Activated naive CD4-positive, alpha-beta T cell treated with anti-CD3 and anti-CD28 coated beads, Interleukin-2, amount 10 ng/mL, durations not matched to agents 7 days and 5 days (primary cell): Measurements from ENCODE around the gene CCSER2.

Experiments
- CTCF ChIA-PET: fragments of 350-600 bp; sonication (Branson Sonifier 250); formaldehyde crosslinking; loops from one replicate; lab custom pipeline; 2021; ENCODE audit warnings: antibody characterized with exemption; lab: Charles Lee
- DNase-seq: peaks from one replicate; pipeline ENCODE4 v3.0.0-alpha.2; 2020
- H3K27ac Mint-ChIP-seq: one replicate; pipeline ENCODE4 v1.8.0; 2021; ENCODE audit warnings: mild to moderate bottlenecking, moderate library complexity, mixed read lengths
- H3K27me3 Mint-ChIP-seq: one replicate; pipeline ENCODE4 v1.8.0; 2021; ENCODE audit warnings: mild to moderate bottlenecking, mixed read lengths
- H3K36me3 Mint-ChIP-seq: one replicate; pipeline ENCODE4 v1.8.0; 2021; ENCODE audit warnings: mixed read lengths
- H3K4me1 Mint-ChIP-seq: one replicate; pipeline ENCODE4 v1.8.0; 2021; ENCODE audit warnings: mixed read lengths
- H3K4me3 Mint-ChIP-seq: one replicate; pipeline ENCODE4 v1.8.0; 2021; ENCODE audit warnings: mild to moderate bottlenecking, moderate library complexity, mixed read lengths
- H3K9me3 Mint-ChIP-seq: one replicate; pipeline ENCODE4 v1.8.0; 2021; ENCODE audit warnings: mixed read lengths

CCSER2 gene

GRCh38 chr10:84537447-84537931 is 209.1 kb downstream of the CCSER2 start:
- H3K4me3 Mint-ChIP-seq, result no peak overlapping the region
- H3K4me1 Mint-ChIP-seq, result peaks cover 16% of the 10 kb centered on the region
- peak; percentile 32 for DNase-seq
- CTCF ChIA-PET, result interaction anchor here (0.7 to 10.4 kb wide), 35 partner anchors 9 to 363 kb away, joined by 3 to 333 read pairs (median 5); no protein-coding TSS in a partner anchor
- H3K9me3 Mint-ChIP-seq, result no peaks in the 10 kb centered on the region
- H3K27me3 Mint-ChIP-seq, result peaks cover 39% of the 10 kb centered on the region
- no peaks in the 10 kb centered on the region for H3K36me3 Mint-ChIP-seq
- no peak overlapping the region for H3K27ac Mint-ChIP-seq

DNA sequence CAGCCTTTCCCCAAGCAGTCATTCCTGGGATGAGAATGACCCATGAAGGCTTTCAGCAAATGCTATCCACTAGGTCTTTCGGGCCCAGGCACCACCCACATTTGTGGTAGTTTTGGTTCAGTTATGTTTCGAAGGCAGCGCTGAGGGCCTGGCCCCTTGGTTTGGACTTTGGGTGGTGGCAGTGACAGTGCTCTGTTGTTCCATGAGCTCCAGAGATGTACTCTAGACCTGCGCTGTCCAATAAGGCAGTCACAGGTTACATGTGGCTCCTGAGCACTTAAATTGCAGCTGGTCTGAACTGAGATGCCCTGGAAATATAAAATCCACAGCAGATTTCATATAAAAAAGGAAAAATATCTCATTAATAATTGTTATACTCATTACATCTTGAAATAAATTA is 209.6 kb downstream of the CCSER2 start:
- no peak overlapping the region for H3K4me3 Mint-ChIP-seq
- H3K4me1 Mint-ChIP-seq, result peaks cover 16% of the 10 kb centered on the region
- CTCF ChIA-PET, result interaction anchor here (0.7 to 10.4 kb wide), 24 partner anchors 12 to 364 kb away, joined by 3 to 333 read pairs (median 5); no protein-coding TSS in a partner anchor
- H3K36me3 Mint-ChIP-seq, result no peaks in the 10 kb centered on the region
- H3K27me3 Mint-ChIP-seq, result peaks cover 44% of the 10 kb centered on the region
- no peaks in the 10 kb centered on the region for H3K9me3 Mint-ChIP-seq
- H3K27ac Mint-ChIP-seq, result no peak overlapping the region
- no peak for DNase-seq

DNA sequence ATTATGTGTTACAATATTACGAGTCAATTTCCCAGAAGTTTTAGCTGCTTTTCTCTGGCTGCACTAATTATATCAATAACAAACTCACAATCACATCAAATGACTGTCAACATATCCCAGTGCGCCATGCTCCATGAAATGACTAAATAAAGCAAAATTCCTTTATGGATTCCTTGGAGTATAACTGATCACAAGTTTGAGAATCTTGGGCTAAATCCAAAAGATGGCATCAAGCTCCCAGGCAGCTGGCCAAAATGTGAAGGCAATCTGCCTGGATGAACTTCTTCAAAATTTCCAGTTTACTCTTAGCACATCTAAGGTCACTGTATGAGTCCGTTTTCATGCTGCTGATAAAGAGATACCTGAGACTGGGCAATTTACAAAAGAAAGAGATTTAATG is 210.8 kb downstream of the CCSER2 start:
- DNase-seq, result no peak
- Mint-ChIP-seq H3K9me3 (no peaks in the 10 kb centered on the region), H3K27me3 (peaks cover 54% of the 10 kb centered on the region), H3K4me1 (peaks cover 16% of the 10 kb centered on the region), H3K36me3 (no peaks in the 10 kb centered on the region), H3K27ac (no peak overlapping the region), H3K4me3 (no peak overlapping the region)
- CTCF ChIA-PET, result interaction anchor here (0.8 to 10.4 kb wide), 10 partner anchors 9 to 285 kb away, joined by 3 to 333 read pairs (median 4); no protein-coding TSS in a partner anchor

- H3K27me3 Mint-ChIP-seq, result peaks cover 59% of the 10 kb centered on the region
- H3K4me3 Mint-ChIP-seq, result no peak overlapping the region
- no peak overlapping the region for H3K27ac Mint-ChIP-seq
Observed at GRCh38 chr10:84540022-84540616, 211.7 kb downstream of the CCSER2 start.

DNA sequence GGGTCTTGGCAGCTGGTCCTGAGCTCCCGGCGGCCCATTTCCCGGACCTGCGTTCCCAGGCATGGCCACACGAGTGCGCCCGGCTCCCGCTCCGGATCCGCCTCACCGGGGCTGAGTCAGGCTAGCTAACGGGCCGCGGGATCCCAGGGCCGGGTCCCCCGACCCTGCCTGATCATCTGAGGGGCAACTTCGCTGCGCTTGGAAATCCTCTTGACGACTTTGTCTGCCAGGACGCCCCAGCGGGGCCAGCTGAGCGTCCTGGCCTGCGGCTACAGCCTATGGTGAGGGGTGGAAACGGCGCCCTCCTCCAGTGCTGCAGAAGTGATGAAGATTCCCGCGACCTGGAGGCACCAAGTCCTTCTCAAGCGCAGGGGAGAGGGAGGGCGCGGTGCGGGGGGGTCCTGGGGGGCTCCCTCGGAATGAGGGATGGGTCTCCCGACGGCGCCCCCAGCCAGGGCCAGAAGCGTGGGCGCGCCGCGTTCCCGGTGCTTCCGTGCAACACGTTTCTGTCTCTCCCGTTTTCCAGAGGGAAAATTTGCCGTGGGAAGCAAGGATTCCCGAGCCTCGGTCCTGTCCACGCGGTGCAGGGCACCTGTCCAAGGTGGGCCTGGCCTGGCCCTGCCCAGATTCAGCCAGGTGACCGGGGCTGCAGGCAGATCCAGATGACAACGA is 212.4 kb downstream of the CCSER2 start:
- peak overlapping the region; percentile 16 for H3K4me3 Mint-ChIP-seq
- DNase-seq, result peak; percentile 75
- H3K4me1 Mint-ChIP-seq, result peaks cover 11% of the 10 kb centered on the region
- CTCF ChIA-PET, result interaction anchor here (0.6 to 10.4 kb wide), 10 partner anchors 8 to 284 kb away, joined by 3 to 333 read pairs (median 6); no protein-coding TSS in a partner anchor
- H3K27ac Mint-ChIP-seq, result no peak overlapping the region
- H3K9me3 Mint-ChIP-seq, result no peaks in the 10 kb centered on the region
- peaks cover 59% of the 10 kb centered on the region for H3K27me3 Mint-ChIP-seq
- no peaks in the 10 kb centered on the region for H3K36me3 Mint-ChIP-seq

More at GRCh38 chr10:84540022-84540616, 211.7 kb downstream of the CCSER2 start:
- Mint-ChIP-seq H3K36me3 (no peaks in the 10 kb centered on the region), H3K9me3 (no peaks in the 10 kb centered on the region), H3K4me1 (peaks cover 11% of the 10 kb centered on the region)
- DNase-seq, result no peak
- CTCF ChIA-PET, result interaction anchor here (0.6 to 10.4 kb wide), 12 partner anchors 8 to 283 kb away, joined by 3 to 333 read pairs (median 6); no protein-coding TSS in a partner anchor

- Mint-ChIP-seq H3K27ac (no peak overlapping the region), H3K27me3 (peaks cover 61% of the 10 kb centered on the region), H3K9me3 (no peaks in the 10 kb centered on the region)
Observed at GRCh38 chr10:84541289-84541637, 212.9 kb downstream of the CCSER2 start.

DNA sequence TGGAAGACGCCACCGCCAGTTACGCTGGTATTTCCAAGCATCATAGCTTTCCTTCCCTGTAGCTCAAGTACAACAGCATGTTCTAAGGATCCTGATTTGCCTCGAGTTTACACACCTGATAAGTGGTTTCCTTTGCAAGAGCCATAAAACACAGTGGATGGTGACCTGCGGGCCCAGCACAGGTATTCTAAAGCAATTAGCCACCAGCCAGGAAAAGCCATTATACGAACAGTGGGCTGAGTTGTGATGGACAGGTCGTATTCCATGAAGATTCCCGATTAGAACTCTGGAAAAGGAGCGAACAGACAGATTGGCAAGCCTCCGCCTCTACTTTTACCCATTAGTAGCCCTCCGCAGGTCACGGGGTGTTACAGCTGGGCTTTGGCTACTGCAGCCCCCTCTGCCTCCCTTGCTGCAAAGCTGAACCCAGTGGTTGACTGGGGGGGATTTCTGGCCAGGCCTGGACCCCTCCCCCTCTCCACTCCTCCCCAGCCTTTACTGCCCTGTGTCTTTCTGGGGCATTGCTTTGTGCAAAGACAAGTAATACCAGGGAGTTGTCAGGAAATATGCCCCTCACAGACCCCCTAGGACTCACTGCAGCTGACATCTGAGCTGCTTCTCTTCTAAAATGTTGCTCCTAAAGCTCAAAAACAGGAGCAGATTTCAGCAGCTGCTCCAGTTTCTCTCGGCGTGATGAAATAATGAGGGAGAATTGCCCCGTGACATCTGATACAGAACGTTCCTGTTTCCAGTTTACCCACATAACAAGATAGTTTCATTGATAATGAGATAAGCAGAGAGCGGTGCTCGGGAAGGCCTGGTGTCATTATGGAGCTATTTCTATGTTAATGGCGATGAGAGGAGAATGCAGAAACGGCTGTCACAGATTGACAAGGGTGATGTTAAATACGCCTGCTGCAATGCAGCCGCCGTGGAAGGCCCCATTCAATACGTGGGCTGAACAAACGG is 214.4 kb downstream of the CCSER2 start:
- no peak for DNase-seq
- no peak overlapping the region for H3K4me3 Mint-ChIP-seq
- H3K27ac Mint-ChIP-seq, result no peak overlapping the region
- CTCF ChIA-PET, result interaction anchor here (0.7 to 10.4 kb wide), 2 partner anchors 11 to 278 kb away, joined by 3 to 333 read pairs; no protein-coding TSS in a partner anchor
- no peaks in the 10 kb centered on the region for H3K9me3 Mint-ChIP-seq
- peaks cover 66% of the 10 kb centered on the region for H3K27me3 Mint-ChIP-seq
- H3K36me3 Mint-ChIP-seq, result no peaks in the 10 kb centered on the region
- peaks cover 6% of the 10 kb centered on the region for H3K4me1 Mint-ChIP-seq

More at GRCh38 chr10:84541289-84541637, 212.9 kb downstream of the CCSER2 start:
- no peaks in the 10 kb centered on the region for H3K36me3 Mint-ChIP-seq
- H3K4me3 Mint-ChIP-seq, result peak overlapping the region; percentile 16
- H3K4me1 Mint-ChIP-seq, result peaks cover 11% of the 10 kb centered on the region
- CTCF ChIA-PET, result interaction anchor here (0.7 to 10.4 kb wide), 7 partner anchors 8 to 285 kb away, joined by 3 to 333 read pairs (median 6); no protein-coding TSS in a partner anchor
- DNase-seq, result no peak

DNA sequence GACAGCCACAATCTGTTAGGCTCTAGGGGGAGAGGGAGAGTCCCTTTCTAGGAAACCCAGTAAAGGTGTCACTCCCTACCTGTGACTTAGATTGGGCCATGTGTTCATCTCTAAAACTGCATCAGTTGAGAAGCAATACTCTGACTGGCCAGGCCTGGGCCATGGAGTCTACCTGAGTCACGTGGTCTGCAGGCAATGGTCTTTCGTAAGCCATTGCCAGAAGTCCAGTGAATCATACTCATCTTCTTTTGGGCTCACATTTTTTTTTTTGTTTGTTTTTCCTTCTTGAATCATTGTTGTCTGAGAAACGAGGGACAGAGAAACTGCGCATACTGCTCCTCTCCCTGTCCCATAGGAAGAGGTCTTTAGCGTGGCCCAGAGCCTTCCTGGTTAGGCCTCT is 215.6 kb downstream of the CCSER2 start:
- H3K4me1 Mint-ChIP-seq, result peaks cover 6% of the 10 kb centered on the region
- DNase-seq, result no peak
- H3K36me3 Mint-ChIP-seq, result no peaks in the 10 kb centered on the region
- no peak overlapping the region for H3K4me3 Mint-ChIP-seq
- CTCF ChIA-PET, result no interaction called here
- peaks cover 68% of the 10 kb centered on the region for H3K27me3 Mint-ChIP-seq
- no peaks in the 10 kb centered on the region for H3K9me3 Mint-ChIP-seq
- no peak overlapping the region for H3K27ac Mint-ChIP-seq

- H3K9me3 Mint-ChIP-seq, result no peaks in the 10 kb centered on the region
Observed at GRCh38 chr10:84545651-84546050, 217.3 kb downstream of the CCSER2 start.

GRCh38 chr10:84546609-84547008 is 218.2 kb downstream of the CCSER2 start:
- H3K27ac Mint-ChIP-seq, result no peak overlapping the region
- CTCF ChIA-PET, result interaction anchor here (1.1 kb wide), 1 partner anchor 10 kb away, joined by 3 read pairs; no protein-coding TSS in a partner anchor
- H3K9me3 Mint-ChIP-seq, result no peaks in the 10 kb centered on the region
- H3K36me3 Mint-ChIP-seq, result no peaks in the 10 kb centered on the region
- no peaks in the 10 kb centered on the region for H3K4me1 Mint-ChIP-seq
- H3K4me3 Mint-ChIP-seq, result no peak overlapping the region
- no peak for DNase-seq
- H3K27me3 Mint-ChIP-seq, result peaks cover 57% of the 10 kb centered on the region

More at GRCh38 chr10:84545651-84546050, 217.3 kb downstream of the CCSER2 start:
- Mint-ChIP-seq H3K27ac (no peak overlapping the region), H3K4me1 (peaks cover 6% of the 10 kb centered on the region), H3K36me3 (no peaks in the 10 kb centered on the region), H3K4me3 (no peak overlapping the region), H3K27me3 (peaks cover 67% of the 10 kb centered on the region)
- CTCF ChIA-PET, result interaction anchor here (1.1 kb wide), 1 partner anchor 9 kb away, joined by 3 read pairs; no protein-coding TSS in a partner anchor
- DNase-seq, result no peak

- Mint-ChIP-seq H3K36me3 (no peaks in the 10 kb centered on the region), H3K4me3 (no peak overlapping the region), H3K27me3 (peaks cover 48% of the 10 kb centered on the region), H3K27ac (no peak overlapping the region), H3K4me1 (no peaks in the 10 kb centered on the region), H3K9me3 (no peaks in the 10 kb centered on the region)
- CTCF ChIA-PET, result no interaction called here
- DNase-seq, result no peak
Observed at GRCh38 chr10:84547616-84548015, 219.2 kb downstream of the CCSER2 start.

GRCh38 chr10:84548869-84549268 is 220.5 kb downstream of the CCSER2 start:
- H3K27ac Mint-ChIP-seq, result no peak overlapping the region
- H3K36me3 Mint-ChIP-seq, result no peaks in the 10 kb centered on the region
- H3K4me1 Mint-ChIP-seq, result no peaks in the 10 kb centered on the region
- H3K27me3 Mint-ChIP-seq, result peaks cover 37% of the 10 kb centered on the region
- H3K4me3 Mint-ChIP-seq, result no peak overlapping the region
- H3K9me3 Mint-ChIP-seq, result no peaks in the 10 kb centered on the region
- no peak for DNase-seq
- CTCF ChIA-PET, result interaction anchor here (0.9 to 1.3 kb wide), 5 partner anchors 8 to 284 kb away, joined by 3 to 6 read pairs (median 4); no protein-coding TSS in a partner anchor
